ENCODE results near the gene SIPA1L2.

- TF ChIP-seq CTCF (conservative IDR thresholded peaks at IDR 0.05; ENCODE audit: low read depth, low read length) (no peak), POLR2A (IDR thresholded peaks at IDR 0.05; ENCODE audit: low read depth, low read length) (no peak), BHLHE40 (IDR thresholded peaks at IDR 0.05; ENCODE audit: low read depth, low read length) (no peak), CEBPB (IDR thresholded peaks at IDR 0.05; ENCODE audit: low read depth, low read length) (no peak), ELK1 (IDR thresholded peaks at IDR 0.05; ENCODE audit: borderline replicate concordance, low read depth, low read length) (no peak), RFX5 (IDR thresholded peaks at IDR 0.05; ENCODE audit: low read depth, low read length) (no peak), RCOR1 (IDR thresholded peaks at IDR 0.05; ENCODE audit: insufficient replicate concordance, low read length) (no peak), RAD21 (IDR thresholded peaks at IDR 0.05; ENCODE audit: low read length) (no peak)
Observed at GRCh38 chr1:232624546-232625281, 5.2 kb downstream of the SIPA1L2 start.

Measured in IMR-90 (cell line).